Suprapubic skin (tissue), 3 donors: Measurements from ENCODE around the gene TESMIN.

Source experiments
- CTCF ChIP-seq, 2 donors: fragments of 200-600 bp in 1 of 2; fragments of 450-650 bp in 1 of 2; sonication (generic) in 1 of 2; IDR thresholded peaks; one replicate each; pipeline ENCODE4 v1.5.1; 2016 to 2019; ENCODE audit warnings: antibody characterized with exemption in 2 of 2, mild to moderate bottlenecking in 1 of 2, moderate library complexity in 1 of 2
- POLR2AphosphoS5 ChIP-seq, 3 donors: sonication (generic); formaldehyde crosslinking; IDR thresholded peaks; one replicate each; pipeline ENCODE4 v1.6.1; 2017; ENCODE audit warnings: antibody characterized with exemption in 3 of 3

DNA sequence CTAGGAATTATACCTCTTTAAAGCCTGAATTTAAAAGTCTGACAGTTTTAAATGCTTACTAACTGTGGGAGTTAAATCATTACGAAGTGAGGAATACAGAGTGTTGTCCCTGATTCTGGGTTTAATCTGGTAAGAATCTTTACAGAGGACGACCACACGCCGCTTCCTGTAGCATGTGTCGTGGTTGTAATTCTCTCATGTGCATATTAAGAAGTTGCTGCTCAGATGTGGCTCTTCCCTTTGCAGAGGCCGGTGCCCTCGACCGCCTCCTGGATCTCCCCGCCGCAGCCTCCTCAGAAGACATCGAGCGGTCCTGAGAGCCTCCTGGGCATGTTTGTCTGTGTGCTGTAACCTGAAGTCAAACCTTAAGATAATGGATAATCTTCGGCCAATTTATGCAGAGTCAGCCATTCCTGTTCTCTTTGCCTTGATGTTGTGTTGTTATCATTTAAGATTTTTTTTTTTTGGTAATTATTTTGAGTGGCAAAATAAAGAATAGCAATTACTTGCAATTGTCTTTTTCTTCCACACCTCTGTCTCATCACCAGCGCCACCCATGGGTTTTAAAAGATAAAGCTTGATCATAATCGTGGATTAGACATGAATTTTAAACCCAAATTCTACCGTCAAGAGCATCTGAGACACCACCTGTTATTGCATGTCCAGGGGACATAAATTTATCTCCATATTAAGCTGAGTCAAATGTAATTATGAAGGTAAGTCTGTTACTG, 60.5 kb downstream of the TESMIN start:
- TF ChIP-seq CTCF (IDR thresholded peaks at IDR 0.05) (no peak), POLR2AphosphoS5 (IDR thresholded peaks at IDR 0.05) (no peak)
